OCI-LY3 (cell line): ENCODE data around the gene MTCL3.

ENCODE experiments used
- EZH2phosphoT487 ChIP-seq: fragments of 200-600 bp; shearing (Covaris generic); IDR thresholded peaks from 2 replicates; pipeline ENCODE4 v1.6.1; 2018; ENCODE audit warnings: antibody characterized with exemption, mixed run types, low read depth
- TF ChIP-seq, protein P1 (sequence below): fragments of 200-600, 300-600 bp; sonication (generic); IDR thresholded peaks from 2 replicates; pipeline ENCODE4 v1.5.1; 2014; ENCODE audit warnings: antibody characterized with exemption, low read length, low read depth

DNA sequence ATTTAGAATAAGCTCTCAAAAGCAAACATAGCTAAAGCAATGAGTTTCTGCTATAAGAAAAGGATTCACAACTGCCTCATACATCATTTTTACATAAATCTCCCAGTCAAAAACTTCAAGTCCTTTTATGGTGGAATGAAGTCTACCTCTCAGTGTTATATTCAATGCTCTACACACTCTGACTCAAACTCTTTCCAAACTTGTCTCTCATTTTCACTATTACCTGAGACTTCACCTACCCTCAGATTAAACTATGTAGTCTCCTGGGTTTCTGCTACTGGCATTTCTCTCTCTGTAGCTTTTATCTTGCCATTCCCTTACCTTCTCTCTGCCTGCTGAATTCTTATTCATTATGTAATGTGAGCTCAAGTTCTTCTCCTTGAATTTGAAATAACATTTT lies 71.4 kb downstream of the MTCL3 start:
- TF ChIP-seq, protein P1, sequence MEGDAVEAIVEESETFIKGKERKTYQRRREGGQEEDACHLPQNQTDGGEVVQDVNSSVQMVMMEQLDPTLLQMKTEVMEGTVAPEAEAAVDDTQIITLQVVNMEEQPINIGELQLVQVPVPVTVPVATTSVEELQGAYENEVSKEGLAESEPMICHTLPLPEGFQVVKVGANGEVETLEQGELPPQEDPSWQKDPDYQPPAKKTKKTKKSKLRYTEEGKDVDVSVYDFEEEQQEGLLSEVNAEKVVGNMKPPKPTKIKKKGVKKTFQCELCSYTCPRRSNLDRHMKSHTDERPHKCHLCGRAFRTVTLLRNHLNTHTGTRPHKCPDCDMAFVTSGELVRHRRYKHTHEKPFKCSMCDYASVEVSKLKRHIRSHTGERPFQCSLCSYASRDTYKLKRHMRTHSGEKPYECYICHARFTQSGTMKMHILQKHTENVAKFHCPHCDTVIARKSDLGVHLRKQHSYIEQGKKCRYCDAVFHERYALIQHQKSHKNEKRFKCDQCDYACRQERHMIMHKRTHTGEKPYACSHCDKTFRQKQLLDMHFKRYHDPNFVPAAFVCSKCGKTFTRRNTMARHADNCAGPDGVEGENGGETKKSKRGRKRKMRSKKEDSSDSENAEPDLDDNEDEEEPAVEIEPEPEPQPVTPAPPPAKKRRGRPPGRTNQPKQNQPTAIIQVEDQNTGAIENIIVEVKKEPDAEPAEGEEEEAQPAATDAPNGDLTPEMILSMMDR, result no peak
- TF ChIP-seq EZH2phosphoT487, result no peak
